HEK293 (cell line): ENCODE data around the gene OLA1.

Experiments used
- CTCF ChIA-PET: fragments of 350-600 bp; formaldehyde crosslinking; extraction: SDS; loops from one replicate; lab custom pipeline; 2021; ENCODE audit warnings: antibody characterized with exemption; lab: Yijun Ruan, JAX
- POLR2A ChIA-PET: fragments of 300-600 bp; formaldehyde crosslinking; extraction: SDS; loops from one replicate; lab custom pipeline; 2020; ENCODE audit warnings: antibody characterized with exemption, inconsistent platforms; lab: Yijun Ruan, JAX
- H3K27ac ChIP-seq: fragments of 200-500 bp; sonication (Bioruptor generic); 2 replicates; pipeline ENCODE4 v1.5.1; 2014; ENCODE audit warnings: low read depth, low read length, control low read depth, inconsistent platforms; ENCODE audit errors: extremely low read depth
- H3K36me3 ChIP-seq, 2 experiments: fragments of 200-500 bp in 1 of 2; sonication (Bioruptor generic) in 1 of 2; 1 replicate in 1 of 2; 2 replicates in 1 of 2; pipeline ENCODE4 v1.5.1; 2014 to 2017; ENCODE audit warnings: inconsistent platforms in 2 of 2, low read length in 2 of 2; ENCODE audit not compliant: control insufficient read depth in 2 of 2, insufficient read depth in 1 of 2
- H3K4me1 ChIP-seq: fragments of 200-500 bp; sonication (Bioruptor generic); 2 replicates; pipeline ENCODE4 v1.5.1; 2014; ENCODE audit warnings: mild to moderate bottlenecking, low read length, inconsistent platforms; ENCODE audit not compliant: control insufficient read depth, insufficient read depth
- H3K4me3 ChIP-seq: 2 replicates; pipeline ENCODE4 v1.5.1; 2011; ENCODE audit warnings: low read depth, mild to moderate bottlenecking, control low read depth, low read length, moderate library complexity
- H3K9me3 ChIP-seq: fragments of 200-500 bp; sonication (Bioruptor generic); 2 replicates; pipeline ENCODE4 v1.5.1; 2014; ENCODE audit warnings: low read depth, low read length, inconsistent platforms; ENCODE audit not compliant: control insufficient read depth, insufficient read depth
- SP3 ChIP-seq: fragments of 450-650 bp; formaldehyde crosslinking; IDR thresholded peaks from 2 replicates; pipeline ENCODE4 v1.5.1; 2016; ENCODE audit warnings: missing biosample characterization, missing genetic modification characterization
- ZBTB10 ChIP-seq: fragments of 450-650 bp; formaldehyde crosslinking; IDR thresholded peaks from 2 replicates; pipeline ENCODE4 v1.5.1; 2016; ENCODE audit warnings: missing biosample characterization, missing genetic modification characterization
- ZBTB48 ChIP-seq: fragments of 450-650 bp; formaldehyde crosslinking; IDR thresholded peaks from 2 replicates; pipeline ENCODE4 v1.5.1; 2016; ENCODE audit warnings: missing biosample characterization, missing genetic modification characterization
- ZFHX2 ChIP-seq: fragments of 450-650 bp; formaldehyde crosslinking; conservative IDR thresholded peaks from 2 replicates; pipeline ENCODE4 v1.5.1; 2016; ENCODE audit warnings: missing biosample characterization, missing genetic modification characterization
- ZNF155 ChIP-seq: fragments of 450-650 bp; formaldehyde crosslinking; IDR thresholded peaks from 2 replicates; pipeline ENCODE4 v1.5.1; 2016; ENCODE audit warnings: missing biosample characterization, missing genetic modification characterization
- ZNF184 ChIP-seq: fragments of 450-650 bp; IDR thresholded peaks from 2 replicates; pipeline ENCODE4 v1.5.1; 2018; ENCODE audit warnings: missing biosample characterization, mild to moderate bottlenecking, missing genetic modification characterization
- ZNF214 ChIP-seq: fragments of 450-650 bp; formaldehyde crosslinking; IDR thresholded peaks from 2 replicates; pipeline ENCODE4 v1.5.1; 2017; ENCODE audit warnings: missing biosample characterization, mild to moderate bottlenecking, missing genetic modification characterization, borderline replicate concordance
- ZNF335 ChIP-seq: fragments of 450-650 bp; formaldehyde crosslinking; conservative IDR thresholded peaks from 2 replicates; pipeline ENCODE4 v1.5.1; 2016; ENCODE audit warnings: missing biosample characterization, missing genetic modification characterization
- ZNF366 ChIP-seq: fragments of 450-650 bp; formaldehyde crosslinking; conservative IDR thresholded peaks from 2 replicates; pipeline ENCODE4 v1.5.1; 2016; ENCODE audit warnings: missing biosample characterization, missing genetic modification characterization
- ZNF449 ChIP-seq: fragments of 450-650 bp; formaldehyde crosslinking; IDR thresholded peaks from 2 replicates; pipeline ENCODE4 v1.5.1; 2017; ENCODE audit warnings: missing biosample characterization, mild to moderate bottlenecking, missing genetic modification characterization, moderate library complexity
- ZNF473 ChIP-seq: fragments of 450-650 bp; formaldehyde crosslinking; IDR thresholded peaks from 2 replicates; pipeline ENCODE4 v1.5.1; 2017; ENCODE audit warnings: missing biosample characterization, missing genetic modification characterization
- ZNF521 ChIP-seq: fragments of 450-650 bp; formaldehyde crosslinking; IDR thresholded peaks from 2 replicates; pipeline ENCODE4 v1.5.1; 2017; ENCODE audit warnings: missing biosample characterization, mild to moderate bottlenecking, missing genetic modification characterization
- ZNF548 ChIP-seq: fragments of 450-650 bp; formaldehyde crosslinking; IDR thresholded peaks from 2 replicates; pipeline ENCODE4 v1.5.1; 2016; ENCODE audit warnings: missing biosample characterization, missing genetic modification characterization
- ZNF549 ChIP-seq: fragments of 450-650 bp; IDR thresholded peaks from 2 replicates; pipeline ENCODE4 v1.5.1; 2018; ENCODE audit warnings: missing biosample characterization, missing genetic modification characterization, mild to moderate bottlenecking, inconsistent platforms, moderate library complexity
- ZNF555 ChIP-seq: fragments of 450-650 bp; formaldehyde crosslinking; conservative IDR thresholded peaks from 2 replicates; pipeline ENCODE4 v1.5.1; 2017; ENCODE audit warnings: missing biosample characterization, mild to moderate bottlenecking, missing genetic modification characterization, inconsistent platforms
- ZNF600 ChIP-seq: fragments of 450-650 bp; formaldehyde crosslinking; IDR thresholded peaks from 2 replicates; pipeline ENCODE4 v1.5.1; 2016; ENCODE audit warnings: missing biosample characterization, missing genetic modification characterization
- ZNF623 ChIP-seq: fragments of 450-650 bp; formaldehyde crosslinking; IDR thresholded peaks from 2 replicates; pipeline ENCODE4 v1.5.1; 2016; ENCODE audit warnings: missing biosample characterization, missing genetic modification characterization
- ZNF670 ChIP-seq: fragments of 450-650 bp; formaldehyde crosslinking; IDR thresholded peaks from 2 replicates; pipeline ENCODE4 v1.5.1; 2016; ENCODE audit warnings: missing biosample characterization, missing genetic modification characterization, low read depth
- ZNF677 ChIP-seq: fragments of 450-650 bp; IDR thresholded peaks from 2 replicates; pipeline ENCODE4 v1.5.0; 2018; ENCODE audit warnings: missing biosample characterization, mild to moderate bottlenecking, missing genetic modification characterization, moderate library complexity
- ZNF830 ChIP-seq: fragments of 450-650 bp; IDR thresholded peaks from 2 replicates; pipeline ENCODE4 v1.5.0; 2018; ENCODE audit warnings: missing biosample characterization, missing genetic modification characterization, low read depth, mild to moderate bottlenecking, moderate library complexity
- ZSCAN23 ChIP-seq: fragments of 450-650 bp; formaldehyde crosslinking; IDR thresholded peaks from 2 replicates; pipeline ENCODE4 v1.5.1; 2016; ENCODE audit warnings: missing biosample characterization, missing genetic modification characterization
- TF ChIP-seq, protein P1 (sequence below): fragments of 450-650 bp; formaldehyde crosslinking; IDR thresholded peaks from 2 replicates; pipeline ENCODE4 v1.5.1; 2016; ENCODE audit warnings: missing biosample characterization, missing genetic modification characterization
- TF ChIP-seq, protein P2 (sequence below): fragments of 450-650 bp; formaldehyde crosslinking; IDR thresholded peaks from 2 replicates; pipeline ENCODE4 v1.5.1; 2016; ENCODE audit warnings: missing biosample characterization, missing genetic modification characterization, borderline replicate concordance

Gene OLA1

GRCh38 chr2:174078275-174078674 is 170.1 kb downstream of the OLA1 start:
- peaks cover 5% of the 10 kb centered on the region; the same call in 1 of the 2 replicates for H3K4me1 ChIP-seq
- no peak overlapping the region for H3K27ac ChIP-seq
- CTCF ChIA-PET, result interaction anchor here (0.5 to 1.4 kb wide), 8 partner anchors 10 to 386 kb away, joined by 3 to 6 read pairs (median 4); no protein-coding TSS in a partner anchor
- TF ChIP-seq ZNF670, result no peak
- TF ChIP-seq ZNF677 (tag by site-specific recombination), result no peak
- TF ChIP-seq ZNF830 (tag by site-specific recombination), result no peak
- TF ChIP-seq ZNF473 (tag by site-specific recombination), result no peak
- TF ChIP-seq ZNF548 (tag by site-specific recombination), result no peak
- no peak for TF ChIP-seq ZNF623
- TF ChIP-seq, protein P1, sequence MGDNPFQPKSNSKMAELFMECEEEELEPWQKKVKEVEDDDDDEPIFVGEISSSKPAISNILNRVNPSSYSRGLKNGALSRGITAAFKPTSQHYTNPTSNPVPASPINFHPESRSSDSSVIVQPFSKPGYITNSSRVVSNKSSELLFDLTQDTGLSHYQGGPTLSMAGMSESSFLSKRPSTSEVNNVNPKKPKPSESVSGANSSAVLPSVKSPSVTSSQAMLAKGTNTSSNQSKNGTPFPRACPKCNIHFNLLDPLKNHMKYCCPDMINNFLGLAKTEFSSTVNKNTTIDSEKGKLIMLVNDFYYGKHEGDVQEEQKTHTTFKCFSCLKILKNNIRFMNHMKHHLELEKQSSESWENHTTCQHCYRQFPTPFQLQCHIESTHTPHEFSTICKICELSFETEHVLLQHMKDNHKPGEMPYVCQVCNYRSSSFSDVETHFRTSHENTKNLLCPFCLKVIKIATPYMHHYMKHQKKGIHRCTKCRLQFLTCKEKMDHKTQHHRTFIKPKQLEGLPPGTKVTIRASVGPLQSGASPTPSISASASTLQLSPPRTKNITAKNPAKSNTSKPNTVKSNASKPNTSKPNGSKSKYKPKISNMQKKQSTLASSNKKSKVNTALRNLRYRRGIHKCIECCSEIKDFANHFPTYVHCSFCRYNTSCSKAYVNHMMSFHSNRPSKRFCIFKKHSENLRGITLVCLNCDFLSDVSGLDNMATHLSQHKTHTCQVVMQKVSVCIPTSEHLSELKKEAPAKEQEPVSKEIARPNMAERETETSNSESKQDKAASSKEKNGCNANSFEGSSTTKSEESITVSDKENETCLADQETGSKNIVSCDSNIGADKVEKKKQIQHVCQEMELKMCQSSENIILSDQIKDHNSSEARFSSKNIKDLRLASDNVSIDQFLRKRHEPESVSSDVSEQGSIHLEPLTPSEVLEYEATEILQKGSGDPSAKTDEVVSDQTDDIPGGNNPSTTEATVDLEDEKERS (tag by site-specific recombination), result no peak
- no peak for TF ChIP-seq ZNF521 (tag by site-specific recombination)
- TF ChIP-seq, protein P2, sequence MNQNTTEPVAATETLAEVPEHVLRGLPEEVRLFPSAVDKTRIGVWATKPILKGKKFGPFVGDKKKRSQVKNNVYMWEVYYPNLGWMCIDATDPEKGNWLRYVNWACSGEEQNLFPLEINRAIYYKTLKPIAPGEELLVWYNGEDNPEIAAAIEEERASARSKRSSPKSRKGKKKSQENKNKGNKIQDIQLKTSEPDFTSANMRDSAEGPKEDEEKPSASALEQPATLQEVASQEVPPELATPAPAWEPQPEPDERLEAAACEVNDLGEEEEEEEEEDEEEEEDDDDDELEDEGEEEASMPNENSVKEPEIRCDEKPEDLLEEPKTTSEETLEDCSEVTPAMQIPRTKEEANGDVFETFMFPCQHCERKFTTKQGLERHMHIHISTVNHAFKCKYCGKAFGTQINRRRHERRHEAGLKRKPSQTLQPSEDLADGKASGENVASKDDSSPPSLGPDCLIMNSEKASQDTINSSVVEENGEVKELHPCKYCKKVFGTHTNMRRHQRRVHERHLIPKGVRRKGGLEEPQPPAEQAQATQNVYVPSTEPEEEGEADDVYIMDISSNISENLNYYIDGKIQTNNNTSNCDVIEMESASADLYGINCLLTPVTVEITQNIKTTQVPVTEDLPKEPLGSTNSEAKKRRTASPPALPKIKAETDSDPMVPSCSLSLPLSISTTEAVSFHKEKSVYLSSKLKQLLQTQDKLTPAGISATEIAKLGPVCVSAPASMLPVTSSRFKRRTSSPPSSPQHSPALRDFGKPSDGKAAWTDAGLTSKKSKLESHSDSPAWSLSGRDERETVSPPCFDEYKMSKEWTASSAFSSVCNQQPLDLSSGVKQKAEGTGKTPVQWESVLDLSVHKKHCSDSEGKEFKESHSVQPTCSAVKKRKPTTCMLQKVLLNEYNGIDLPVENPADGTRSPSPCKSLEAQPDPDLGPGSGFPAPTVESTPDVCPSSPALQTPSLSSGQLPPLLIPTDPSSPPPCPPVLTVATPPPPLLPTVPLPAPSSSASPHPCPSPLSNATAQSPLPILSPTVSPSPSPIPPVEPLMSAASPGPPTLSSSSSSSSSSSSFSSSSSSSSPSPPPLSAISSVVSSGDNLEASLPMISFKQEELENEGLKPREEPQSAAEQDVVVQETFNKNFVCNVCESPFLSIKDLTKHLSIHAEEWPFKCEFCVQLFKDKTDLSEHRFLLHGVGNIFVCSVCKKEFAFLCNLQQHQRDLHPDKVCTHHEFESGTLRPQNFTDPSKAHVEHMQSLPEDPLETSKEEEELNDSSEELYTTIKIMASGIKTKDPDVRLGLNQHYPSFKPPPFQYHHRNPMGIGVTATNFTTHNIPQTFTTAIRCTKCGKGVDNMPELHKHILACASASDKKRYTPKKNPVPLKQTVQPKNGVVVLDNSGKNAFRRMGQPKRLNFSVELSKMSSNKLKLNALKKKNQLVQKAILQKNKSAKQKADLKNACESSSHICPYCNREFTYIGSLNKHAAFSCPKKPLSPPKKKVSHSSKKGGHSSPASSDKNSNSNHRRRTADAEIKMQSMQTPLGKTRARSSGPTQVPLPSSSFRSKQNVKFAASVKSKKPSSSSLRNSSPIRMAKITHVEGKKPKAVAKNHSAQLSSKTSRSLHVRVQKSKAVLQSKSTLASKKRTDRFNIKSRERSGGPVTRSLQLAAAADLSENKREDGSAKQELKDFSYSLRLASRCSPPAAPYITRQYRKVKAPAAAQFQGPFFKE (tag by site-specific recombination), result no peak
- no peak for TF ChIP-seq ZNF549
- no peak for TF ChIP-seq SP3 (tag by site-specific recombination)
- no peak for TF ChIP-seq ZNF449
- no peak for TF ChIP-seq ZBTB48 (tag by site-specific recombination)
- TF ChIP-seq, all 188 proteins: peak for 0
- Histone ChIP-seq H3K4me3 (no peak overlapping the region), H3K36me3 (peaks cover 0 to 21% of the 10 kb centered on the region in 2 experiments; a peak in 1 of 3 replicates), H3K9me3 (no peaks in the 10 kb centered on the region)
- POLR2A ChIA-PET, result no interaction called here

- no peaks in the 10 kb centered on the region for H3K9me3 ChIP-seq
- CTCF ChIA-PET, result interaction anchor here (0.6 to 1.2 kb wide), 3 partner anchors 17 to 696 kb away, joined by 3 to 4 read pairs (median 4); no protein-coding TSS in a partner anchor
- H3K4me3 ChIP-seq, result no peak overlapping the region
- POLR2A ChIA-PET, result interaction anchor here (0.5 kb wide), 1 partner anchor 37 kb away, joined by 3 read pairs; no protein-coding TSS in a partner anchor
- no peak overlapping the region for H3K27ac ChIP-seq
- H3K4me1 ChIP-seq, result peaks cover 5% of the 10 kb centered on the region; the same call in 1 of the 2 replicates
- peaks cover 0 to 21% of the 10 kb centered on the region in 2 experiments; a peak in 1 of 3 replicates for H3K36me3 ChIP-seq
- no peak for TF ChIP-seq ZNF600 (tag by site-specific recombination)
- no peak for TF ChIP-seq ZSCAN23 (tag by site-specific recombination)
- no peak for TF ChIP-seq ZNF555
- TF ChIP-seq ZFHX2 (tag by site-specific recombination), result no peak
- TF ChIP-seq ZBTB10 (tag by site-specific recombination), result no peak
- no peak for TF ChIP-seq ZNF214 (tag by site-specific recombination)
- TF ChIP-seq ZNF155 (tag by site-specific recombination), result no peak
- no peak for TF ChIP-seq ZNF184 (tag by site-specific recombination)
- no peak for TF ChIP-seq ZNF335 (tag by site-specific recombination)
- TF ChIP-seq ZBTB48 (tag by site-specific recombination), result no peak
- no peak for TF ChIP-seq ZNF366 (tag by site-specific recombination)
Measured at GRCh38 chr2:174076975-174077374, 171.4 kb downstream of the OLA1 start.
